HCT116 (cell line): ENCODE results near the gene PBX1. TPM values are rescaled to one million over a fixed set of nuclear protein-coding genes. Genes with fewer than 3 reads are reported as not detected.

Source experiments
- ATAC-seq: fragments of 200-7000 bp; cut with Tn5 transposase; 2 replicates; pipeline ENCODE4 v1.9.1; 2020; ENCODE audit warnings: mild to moderate bottlenecking, moderate library complexity
- BruUV-seq: library from RNA; stranded (reverse); fragments of 400-500 nt; replicated peaks from 2 replicates; lab custom pipeline; 2021; lab: Mats Ljungman, UMichigan
- CTCF ChIA-PET: fragments of 300-600 bp; sonication (Branson Sonifier 250); formaldehyde crosslinking; loops from one replicate; lab custom pipeline; 2021; ENCODE audit warnings: antibody characterized with exemption; lab: Charles Lee
- POLR2A ChIA-PET: fragments of 300-600, 350-600 bp; sonication (Branson Sonifier 250); formaldehyde crosslinking; loops from one replicate; lab custom pipeline; 2021; ENCODE audit warnings: antibody characterized with exemption; lab: Charles Lee
- RAD21 ChIA-PET, 2 experiments: fragments of 300-600 bp; sonication (Branson Sonifier 250); formaldehyde crosslinking; loops; one replicate each; lab custom pipeline; 2023; ENCODE audit warnings: low total read pairs in 2 of 2; ENCODE audit not compliant: uncharacterized antibody in 2 of 2, unreplicated experiment in 2 of 2, low non-redundant PET in 1 of 2; lab: Charles Lee
- DNase-seq: peaks from one replicate; pipeline ENCODE4 v3.0.0-alpha.2; 2010; ENCODE audit warnings: low read depth, low spot score
- H2AFZ ChIP-seq: fragments of 200-600 bp; shearing (Covaris generic), sonication (generic); 2 replicates; pipeline ENCODE4 v1.6.1; 2017; ENCODE audit warnings: low read depth, mixed run types, mixed read lengths, antibody characterized with exemption, low read length; ENCODE audit not compliant: poor library complexity, severe bottlenecking
- H3K27ac ChIP-seq: 2 replicates; pipeline ENCODE4 v1.5.1; 2012; ENCODE audit warnings: low read depth, low read length
- H3K27me3 ChIP-seq: fragments of 200-600 bp; sonication (generic); 2 replicates; pipeline ENCODE4 v1.6.1; 2016; ENCODE audit warnings: mixed run types, low read length, mixed read lengths; ENCODE audit not compliant: insufficient read depth
- H3K36me3 ChIP-seq, 2 experiments: fragments of 200-500 bp in 1 of 2; fragments of 200-600 bp in 1 of 2; sonication (Bioruptor generic) in 1 of 2; sonication (generic) in 1 of 2; 2 replicates each; pipeline versions ENCODE4 v1.5.1 to v1.6.1; 2014 to 2016; ENCODE audit warnings: low read length in 2 of 2, inconsistent platforms in 1 of 2, mixed read lengths in 1 of 2, mixed run types in 1 of 2; ENCODE audit not compliant: insufficient read depth in 2 of 2, control insufficient read depth in 1 of 2
- H3K4me1 ChIP-seq, 2 experiments: fragments of 200-600 bp in 1 of 2; sonication (generic) in 1 of 2; 2 replicates each; pipeline versions ENCODE4 v1.5.1 to v1.6.1; 2012 to 2017; ENCODE audit warnings: low read length in 2 of 2, inconsistent platforms in 1 of 2, mild to moderate bottlenecking in 1 of 2, mixed read lengths in 1 of 2, mixed run types in 1 of 2, moderate library complexity in 1 of 2; ENCODE audit not compliant: insufficient read depth in 2 of 2, control insufficient read depth in 1 of 2
- H3K4me2 ChIP-seq: fragments of 200-600 bp; sonication (generic); 2 replicates; pipeline ENCODE4 v1.6.1; 2017; ENCODE audit warnings: mixed run types, low read length, mixed read lengths
- H3K4me3 ChIP-seq, 2 experiments: fragments of 200-600 bp in 1 of 2; sonication (generic) in 1 of 2; replicated peaks in 1 of 2; 2 replicates each; pipeline ENCODE4 v1.5.1; 2011 to 2016; ENCODE audit warnings: low read length in 2 of 2, control low read depth in 1 of 2, low read depth in 1 of 2, mild to moderate bottlenecking in 1 of 2, mixed read lengths in 1 of 2, mixed run types in 1 of 2
- H3K79me2 ChIP-seq: fragments of 200-600 bp; sonication (generic); 2 replicates; pipeline ENCODE4 v1.6.1; 2017; ENCODE audit warnings: mild to moderate bottlenecking, mixed run types, low read length, moderate library complexity, mixed read lengths; ENCODE audit not compliant: insufficient read depth
- H3K9ac ChIP-seq: fragments of 200-600 bp; sonication (generic); 2 replicates; pipeline ENCODE4 v1.6.1; 2016; ENCODE audit warnings: low read length, mixed read lengths
- H3K9me2 ChIP-seq: fragments of 200-600 bp; sonication (generic), shearing (Covaris generic); 2 replicates; pipeline ENCODE4 v1.6.1; 2017; ENCODE audit warnings: mixed run types, mild to moderate bottlenecking, moderate library complexity; ENCODE audit not compliant: insufficient read depth
- H3K9me3 ChIP-seq, 2 experiments: fragments of 200-500 bp in 1 of 2; fragments of 200-600 bp in 1 of 2; sonication (Bioruptor generic) in 1 of 2; sonication (generic) in 1 of 2; 2 replicates each; pipeline ENCODE4 v1.6.1; 2014 to 2017; ENCODE audit warnings: low read length in 2 of 2, mixed read lengths in 2 of 2, inconsistent platforms in 1 of 2, low read depth in 1 of 2, mild to moderate bottlenecking in 1 of 2, mixed run types in 1 of 2, moderate library complexity in 1 of 2; ENCODE audit not compliant: control insufficient read depth in 1 of 2, insufficient read depth in 1 of 2
- H4K20me1 ChIP-seq: fragments of 200-600 bp; sonication (generic), shearing (Covaris generic); 2 replicates; pipeline ENCODE4 v1.6.1; 2017; ENCODE audit warnings: mixed run types, mild to moderate bottlenecking, moderate library complexity; ENCODE audit not compliant: insufficient read depth
- ELF1 ChIP-seq: IDR thresholded peaks from 2 replicates; pipeline ENCODE4 v1.6.1; 2012; ENCODE audit warnings: low read depth, borderline replicate concordance
- POLR2AphosphoS5 ChIP-seq: IDR thresholded peaks from 2 replicates; pipeline ENCODE4 v1.6.1; 2011; ENCODE audit warnings: mild to moderate bottlenecking, low read depth, low read length, moderate library complexity
- TCF7L2 ChIP-seq: IDR thresholded peaks from 2 replicates; pipeline ENCODE4 v1.7.0; 2011; ENCODE audit warnings: borderline replicate concordance, inconsistent platforms; ENCODE audit not compliant: insufficient read depth, insufficient read length; ENCODE audit errors: extremely low read depth
- ZBTB33 ChIP-seq: IDR thresholded peaks from 2 replicates; pipeline ENCODE4 v1.6.1; 2011; ENCODE audit warnings: mild to moderate bottlenecking, low read length, moderate library complexity; ENCODE audit not compliant: insufficient replicate concordance; ENCODE audit errors: extremely low read depth
- intact Hi-C: fragments of 100-400 bp; cut with micrococcal nuclease; formaldehyde crosslinking; loops from 2 replicates; pipeline ENCODE4 v1.10.0; 2022
- total RNA-seq: library from RNA; stranded (reverse); gene quantifications from one replicate; pipeline ENCODE4 v1.2.1, GENCODE V29; 2021; ENCODE audit not compliant: unreplicated experiment

PBX1 gene
- total RNA-seq, 1 experiment from 2014 or later = 29.6 TPM

GRCh38 chr1:164718821-164719220, 159.8 kb downstream of the PBX1 start (continued):
- TF ChIP-seq ZBTB33 = no peak
- no peak for TF ChIP-seq TCF7L2
- no peak for TF ChIP-seq POLR2AphosphoS5

GRCh38 chr1:164719676-164720439, 160.9 kb downstream of the PBX1 start:
- H3K9me3 ChIP-seq = no peaks in the 10 kb centered on the region
- H3K9ac ChIP-seq = no peak overlapping the region
- H3K4me1 ChIP-seq = peaks cover 0 to 6% of the 10 kb centered on the region in 2 experiments; a peak in 1 of 4 replicates
- H3K4me2 ChIP-seq = no peak overlapping the region
- ATAC-seq (no peak), DNase-seq (no peak)
- no peak for TF ChIP-seq ELF1
- TF ChIP-seq TCF7L2 = no peak
- no TSS peak for BruUV-seq
- no peaks in the 10 kb centered on the region for H3K36me3 ChIP-seq
- H3K27me3 ChIP-seq = no peaks in the 10 kb centered on the region
- H3K27ac ChIP-seq = no peak overlapping the region
- H4K20me1 ChIP-seq = no peaks in the 10 kb centered on the region
- H3K79me2 ChIP-seq = no peaks in the 10 kb centered on the region
- ChIA-PET RAD21 (no interaction called here), CTCF (no interaction called here), POLR2A (no interaction called here)
- H3K4me3 ChIP-seq = no peak overlapping the region
- H3K9me2 ChIP-seq = 0 out of 2 replicates have a peak, but pooled peaks cover 2% of the 10 kb centered on the region
- no peak overlapping the region for H2AFZ ChIP-seq
- intact Hi-C loops = no loop called here
